Nephron (organoid): ENCODE results near the gene KLK2.

ENCODE experiments used
- H3K27ac Mint-ChIP-seq, 3 experiments: 2 replicates each; pipeline ENCODE4 v1.8.0; 2020; ENCODE audit warnings: mixed read lengths in 3 of 3, mild to moderate bottlenecking in 2 of 3, moderate library complexity in 1 of 3
- H3K27me3 Mint-ChIP-seq: 2 replicates; pipeline ENCODE4 v1.8.0; 2021; ENCODE audit warnings: low read depth, mild to moderate bottlenecking, moderate library complexity, mixed read lengths
- H3K36me3 Mint-ChIP-seq: 2 replicates; pipeline ENCODE4 v1.8.0; 2020; ENCODE audit warnings: low read depth, mixed read lengths
- H3K4me1 Mint-ChIP-seq: 2 replicates; pipeline ENCODE4 v1.8.0; 2020; ENCODE audit warnings: mixed read lengths
- H3K4me3 Mint-ChIP-seq, 3 experiments: 2 replicates each; pipeline ENCODE4 v1.8.0; 2020; ENCODE audit warnings: mild to moderate bottlenecking in 3 of 3, mixed read lengths in 3 of 3, moderate library complexity in 2 of 3
- H3K9me3 Mint-ChIP-seq: 2 replicates; pipeline ENCODE4 v1.8.0; 2020; ENCODE audit warnings: mixed read lengths
- CTCF ChIP-seq, 3 experiments: fragments of 200-600 bp; sonication (generic); IDR thresholded peaks; one replicate each; pipeline ENCODE4 v1.5.0; 2021; ENCODE audit warnings: antibody characterized with exemption in 3 of 3; ENCODE audit not compliant: unreplicated experiment in 3 of 3

KLK2 gene

GRCh38 chr19:50912102-50912599 lies 38.9 kb downstream of the KLK2 start:
- H3K27ac Mint-ChIP-seq: no peak overlapping the region
- peaks cover 9% of the 10 kb centered on the region for H3K27me3 Mint-ChIP-seq
- H3K4me3 Mint-ChIP-seq: no peak overlapping the region
- no peaks in the 10 kb centered on the region for H3K9me3 Mint-ChIP-seq
- H3K4me1 Mint-ChIP-seq: peaks cover 6% of the 10 kb centered on the region
- TF ChIP-seq CTCF (IDR thresholded peaks at IDR 0.05; ENCODE audit: unreplicated experiment in 3 of 3): no peak
- H3K36me3 Mint-ChIP-seq: no peaks in the 10 kb centered on the region

GRCh38 chr19:50912727-50913716 lies 39.8 kb downstream of the KLK2 start:
- no peak overlapping the region for H3K4me3 Mint-ChIP-seq
- no peaks in the 10 kb centered on the region for H3K36me3 Mint-ChIP-seq
- no peak overlapping the region for H3K27ac Mint-ChIP-seq
- peaks cover 18% of the 10 kb centered on the region for H3K27me3 Mint-ChIP-seq
- TF ChIP-seq CTCF (IDR thresholded peaks at IDR 0.05; ENCODE audit: unreplicated experiment in 3 of 3): no peak
- H3K4me1 Mint-ChIP-seq: peaks cover 6% of the 10 kb centered on the region
- H3K9me3 Mint-ChIP-seq: no peaks in the 10 kb centered on the region

- Mint-ChIP-seq H3K4me1 (peaks cover 6% of the 10 kb centered on the region), H3K4me3 (no peak overlapping the region), H3K27me3 (peaks cover 39% of the 10 kb centered on the region), H3K9me3 (no peaks in the 10 kb centered on the region), H3K36me3 (no peaks in the 10 kb centered on the region), H3K27ac (no peak overlapping the region)
- TF ChIP-seq CTCF (IDR thresholded peaks at IDR 0.05; ENCODE audit: unreplicated experiment in 3 of 3): no peak
These were observed 42.8 kb downstream of the KLK2 start for GRCh38 chr19:50916069-50916468.

GRCh38 chr19:50921426-50922316 lies 48.4 kb downstream of the KLK2 start:
- TF ChIP-seq CTCF (IDR thresholded peaks at IDR 0.05; ENCODE audit: unreplicated experiment in 3 of 3): no peak
- H3K9me3 Mint-ChIP-seq: no peaks in the 10 kb centered on the region
- peaks cover 12% of the 10 kb centered on the region for H3K4me1 Mint-ChIP-seq
- H3K27me3 Mint-ChIP-seq: peaks cover 63% of the 10 kb centered on the region
- peak overlapping the region in 2 of 3 experiments; percentile 17 to 38 for H3K27ac Mint-ChIP-seq
- H3K36me3 Mint-ChIP-seq: no peaks in the 10 kb centered on the region
- no peak overlapping the region for H3K4me3 Mint-ChIP-seq

GRCh38 chr19:50922317-50922853 lies 49.1 kb downstream of the KLK2 start:
- Mint-ChIP-seq H3K4me3 (no peak overlapping the region), H3K27me3 (peaks cover 56% of the 10 kb centered on the region), H3K4me1 (peaks cover 12% of the 10 kb centered on the region), H3K9me3 (no peaks in the 10 kb centered on the region), H3K27ac (peak overlapping the region in 2 of 3 experiments; percentile 17 to 38), H3K36me3 (no peaks in the 10 kb centered on the region)
- TF ChIP-seq CTCF (IDR thresholded peaks at IDR 0.05; ENCODE audit: unreplicated experiment in 3 of 3): peak; percentile 90 to 95 (median 90)
